HCT116 (cell line): ENCODE data around the gene LSM7. TPM values are rescaled to one million over a fixed set of nuclear protein-coding genes. Genes with fewer than 3 reads are reported as not detected.

Source experiments
- ATAC-seq: fragments of 200-7000 bp; cut with Tn5 transposase; 2 replicates; pipeline ENCODE4 v1.9.1; 2020; ENCODE audit warnings: mild to moderate bottlenecking, moderate library complexity
- BruUV-seq: library from RNA; stranded (reverse); fragments of 400-500 nt; replicated peaks from 2 replicates; lab custom pipeline; 2021; lab: Mats Ljungman, UMichigan
- CTCF ChIA-PET: fragments of 300-600 bp; sonication (Branson Sonifier 250); formaldehyde crosslinking; loops from one replicate; lab custom pipeline; 2021; ENCODE audit warnings: antibody characterized with exemption; lab: Charles Lee
- POLR2A ChIA-PET: fragments of 300-600, 350-600 bp; sonication (Branson Sonifier 250); formaldehyde crosslinking; loops from one replicate; lab custom pipeline; 2021; ENCODE audit warnings: antibody characterized with exemption; lab: Charles Lee
- RAD21 ChIA-PET, 2 experiments: fragments of 300-600 bp; sonication (Branson Sonifier 250); formaldehyde crosslinking; loops; one replicate each; lab custom pipeline; 2023; ENCODE audit warnings: low total read pairs in 2 of 2; ENCODE audit not compliant: uncharacterized antibody in 2 of 2, unreplicated experiment in 2 of 2, low non-redundant PET in 1 of 2; lab: Charles Lee
- DNase-seq: peaks from one replicate; pipeline ENCODE4 v3.0.0-alpha.2; 2010; ENCODE audit warnings: low read depth, low spot score
- H2AFZ ChIP-seq: fragments of 200-600 bp; shearing (Covaris generic), sonication (generic); 2 replicates; pipeline ENCODE4 v1.6.1; 2017; ENCODE audit warnings: low read depth, mixed run types, mixed read lengths, antibody characterized with exemption, low read length; ENCODE audit not compliant: poor library complexity, severe bottlenecking
- H3K27ac ChIP-seq: 2 replicates; pipeline ENCODE4 v1.5.1; 2012; ENCODE audit warnings: low read depth, low read length
- H3K27me3 ChIP-seq: fragments of 200-600 bp; sonication (generic); 2 replicates; pipeline ENCODE4 v1.6.1; 2016; ENCODE audit warnings: mixed run types, low read length, mixed read lengths; ENCODE audit not compliant: insufficient read depth
- H3K36me3 ChIP-seq, 2 experiments: fragments of 200-500 bp in 1 of 2; fragments of 200-600 bp in 1 of 2; sonication (Bioruptor generic) in 1 of 2; sonication (generic) in 1 of 2; 2 replicates each; pipeline versions ENCODE4 v1.5.1 to v1.6.1; 2014 to 2016; ENCODE audit warnings: low read length in 2 of 2, inconsistent platforms in 1 of 2, mixed read lengths in 1 of 2, mixed run types in 1 of 2; ENCODE audit not compliant: insufficient read depth in 2 of 2, control insufficient read depth in 1 of 2
- H3K4me1 ChIP-seq, 2 experiments: fragments of 200-600 bp in 1 of 2; sonication (generic) in 1 of 2; 2 replicates each; pipeline versions ENCODE4 v1.5.1 to v1.6.1; 2012 to 2017; ENCODE audit warnings: low read length in 2 of 2, inconsistent platforms in 1 of 2, mild to moderate bottlenecking in 1 of 2, mixed read lengths in 1 of 2, mixed run types in 1 of 2, moderate library complexity in 1 of 2; ENCODE audit not compliant: insufficient read depth in 2 of 2, control insufficient read depth in 1 of 2
- H3K4me2 ChIP-seq: fragments of 200-600 bp; sonication (generic); 2 replicates; pipeline ENCODE4 v1.6.1; 2017; ENCODE audit warnings: mixed run types, low read length, mixed read lengths
- H3K4me3 ChIP-seq, 2 experiments: fragments of 200-600 bp in 1 of 2; sonication (generic) in 1 of 2; replicated peaks in 1 of 2; 2 replicates each; pipeline ENCODE4 v1.5.1; 2011 to 2016; ENCODE audit warnings: low read length in 2 of 2, control low read depth in 1 of 2, low read depth in 1 of 2, mild to moderate bottlenecking in 1 of 2, mixed read lengths in 1 of 2, mixed run types in 1 of 2
- H3K79me2 ChIP-seq: fragments of 200-600 bp; sonication (generic); 2 replicates; pipeline ENCODE4 v1.6.1; 2017; ENCODE audit warnings: mild to moderate bottlenecking, mixed run types, low read length, moderate library complexity, mixed read lengths; ENCODE audit not compliant: insufficient read depth
- H3K9ac ChIP-seq: fragments of 200-600 bp; sonication (generic); 2 replicates; pipeline ENCODE4 v1.6.1; 2016; ENCODE audit warnings: low read length, mixed read lengths
- H3K9me2 ChIP-seq: fragments of 200-600 bp; sonication (generic), shearing (Covaris generic); 2 replicates; pipeline ENCODE4 v1.6.1; 2017; ENCODE audit warnings: mixed run types, mild to moderate bottlenecking, moderate library complexity; ENCODE audit not compliant: insufficient read depth
- H3K9me3 ChIP-seq, 2 experiments: fragments of 200-500 bp in 1 of 2; fragments of 200-600 bp in 1 of 2; sonication (Bioruptor generic) in 1 of 2; sonication (generic) in 1 of 2; 2 replicates each; pipeline ENCODE4 v1.6.1; 2014 to 2017; ENCODE audit warnings: low read length in 2 of 2, mixed read lengths in 2 of 2, inconsistent platforms in 1 of 2, low read depth in 1 of 2, mild to moderate bottlenecking in 1 of 2, mixed run types in 1 of 2, moderate library complexity in 1 of 2; ENCODE audit not compliant: control insufficient read depth in 1 of 2, insufficient read depth in 1 of 2
- H4K20me1 ChIP-seq: fragments of 200-600 bp; sonication (generic), shearing (Covaris generic); 2 replicates; pipeline ENCODE4 v1.6.1; 2017; ENCODE audit warnings: mixed run types, mild to moderate bottlenecking, moderate library complexity; ENCODE audit not compliant: insufficient read depth
- CEBPB ChIP-seq: IDR thresholded peaks from 2 replicates; pipeline ENCODE4 v1.6.1; 2012; ENCODE audit warnings: low read depth
- EGR1 ChIP-seq: IDR thresholded peaks from 2 replicates; pipeline ENCODE4 v1.6.1; 2012; ENCODE audit warnings: low read depth
- ELF1 ChIP-seq: IDR thresholded peaks from 2 replicates; pipeline ENCODE4 v1.6.1; 2012; ENCODE audit warnings: low read depth, borderline replicate concordance
- SIN3A ChIP-seq: IDR thresholded peaks from 2 replicates; pipeline ENCODE4 v1.6.1; 2012; ENCODE audit warnings: low read depth
- TCF7L2 ChIP-seq: IDR thresholded peaks from 2 replicates; pipeline ENCODE4 v1.7.0; 2011; ENCODE audit warnings: borderline replicate concordance, inconsistent platforms; ENCODE audit not compliant: insufficient read depth, insufficient read length; ENCODE audit errors: extremely low read depth
- YY1 ChIP-seq: IDR thresholded peaks from 2 replicates; pipeline ENCODE4 v1.6.1; 2011; ENCODE audit warnings: low read length, low read depth, moderate library complexity, mild to moderate bottlenecking; ENCODE audit not compliant: insufficient replicate concordance; ENCODE audit errors: extremely low read depth
- ZBTB33 ChIP-seq: IDR thresholded peaks from 2 replicates; pipeline ENCODE4 v1.6.1; 2011; ENCODE audit warnings: mild to moderate bottlenecking, low read length, moderate library complexity; ENCODE audit not compliant: insufficient replicate concordance; ENCODE audit errors: extremely low read depth
- intact Hi-C: fragments of 100-400 bp; cut with micrococcal nuclease; formaldehyde crosslinking; loops from 2 replicates; pipeline ENCODE4 v1.10.0; 2022
- total RNA-seq: library from RNA; stranded (reverse); gene quantifications from one replicate; pipeline ENCODE4 v1.2.1, GENCODE V29; 2021; ENCODE audit not compliant: unreplicated experiment

The LSM7 gene
- total RNA-seq, 1 experiment from 2014 or later = 190 TPM

DNA sequence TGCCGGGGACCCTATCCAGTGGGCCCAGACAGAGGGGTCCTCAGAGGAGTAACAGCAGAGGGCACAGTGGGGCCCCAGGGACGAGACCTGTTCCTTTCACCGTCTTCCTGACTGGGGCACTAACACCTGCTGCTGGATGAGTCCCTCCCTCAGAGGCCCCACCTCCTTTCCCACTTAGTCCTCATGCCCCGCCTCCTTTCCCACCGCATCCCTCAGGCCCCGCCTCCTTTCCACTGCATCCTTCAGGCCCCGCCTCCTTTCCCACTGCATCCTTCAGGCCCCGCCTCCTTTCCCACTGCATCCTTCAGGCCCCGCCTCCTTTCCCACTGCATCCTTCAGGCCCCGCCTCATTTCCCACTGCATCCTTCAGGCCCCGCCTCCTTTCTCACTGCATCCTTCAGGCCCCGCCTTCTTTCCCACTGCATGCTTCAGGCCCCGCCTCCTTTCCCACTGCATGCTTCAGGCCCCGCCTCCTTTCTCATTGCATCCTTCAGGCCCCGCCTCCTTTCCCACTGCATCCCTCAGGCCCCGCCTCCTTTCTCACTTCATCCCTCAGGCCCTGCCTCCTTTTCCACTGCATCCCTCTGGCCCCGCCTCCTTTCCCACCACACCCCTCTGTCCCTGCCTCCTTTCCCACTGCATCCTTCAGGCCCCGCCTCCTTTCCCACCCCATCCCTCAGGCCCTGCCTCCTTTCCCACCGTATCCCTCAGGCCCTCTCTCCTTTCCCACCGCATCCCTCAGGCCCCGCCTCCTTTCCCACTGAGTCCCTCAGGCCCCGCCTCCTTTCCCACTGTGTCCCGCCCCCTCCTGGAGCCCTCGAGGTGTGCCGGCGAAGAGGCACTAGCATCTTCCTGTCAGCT is 6.8 kb upstream of the LSM7 start:
- no peak overlapping the region for H2AFZ ChIP-seq
- H3K79me2 ChIP-seq = peaks cover 60% of the 10 kb centered on the region
- ChIA-PET RAD21 (no interaction called here), POLR2A (no interaction called here), CTCF (no interaction called here)
- no peaks in the 10 kb centered on the region for H3K9me2 ChIP-seq
- no peak overlapping the region for H3K4me2 ChIP-seq
- peaks cover 4 to 11% of the 10 kb centered on the region in 2 experiments; a peak in 1 of 4 replicates for H3K4me1 ChIP-seq
- intact Hi-C loops = no loop called here
- DNase-seq = no peak
- ATAC-seq = peak; percentile 28; the same call in 1 of the 2 replicates
- peaks cover 0 to 11% of the 10 kb centered on the region in 2 experiments; a peak in 1 of 4 replicates for H3K9me3 ChIP-seq
- no peaks in the 10 kb centered on the region; the same call in 1 of the 2 replicates for H4K20me1 ChIP-seq
- H3K9ac ChIP-seq = no peak overlapping the region
- TF ChIP-seq ZBTB33 (no peak), ELF1 (no peak), EGR1 (no peak)
- no TSS peak for BruUV-seq
- no peaks in the 10 kb centered on the region for H3K36me3 ChIP-seq
- H3K27me3 ChIP-seq = no peaks in the 10 kb centered on the region
- H3K27ac ChIP-seq = peak overlapping the region; percentile 35; the same call in 1 of the 2 replicates
- no peak overlapping the region for H3K4me3 ChIP-seq

DNA sequence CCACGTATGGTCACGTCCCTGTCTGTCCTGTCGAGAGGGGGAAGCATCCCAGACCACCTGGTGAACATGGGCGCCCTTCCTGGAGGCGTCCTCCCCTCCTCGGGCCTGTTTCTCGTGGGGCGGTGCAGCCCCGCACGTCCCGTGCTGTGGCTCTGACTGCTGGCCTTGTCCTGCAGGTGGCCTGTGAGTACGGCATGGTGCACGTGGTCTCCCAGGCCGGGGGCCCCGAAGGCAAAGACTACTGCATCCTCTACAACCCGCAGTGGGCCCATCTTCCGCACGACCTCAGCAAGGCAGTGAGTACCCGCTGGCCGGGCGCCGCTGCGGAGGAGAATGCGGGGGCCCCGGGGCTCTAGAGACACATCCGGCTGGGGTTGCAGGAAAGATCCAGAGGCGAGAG is 6.0 kb upstream of the LSM7 start:
- Histone ChIP-seq H3K4me1 (peaks cover 9 to 16% of the 10 kb centered on the region in 2 experiments), H2AFZ (no peak overlapping the region), H4K20me1 (no peaks in the 10 kb centered on the region; the same call in 1 of the 2 replicates), H3K4me3 (no peak overlapping the region), H3K9me3 (peaks cover 0 to 11% of the 10 kb centered on the region in 2 experiments; a peak in 1 of 4 replicates), H3K27ac (no peak overlapping the region), H3K27me3 (no peaks in the 10 kb centered on the region), H3K9ac (no peak overlapping the region), H3K4me2 (no peak overlapping the region), H3K79me2 (peaks cover 68% of the 10 kb centered on the region), H3K9me2 (no peaks in the 10 kb centered on the region), H3K36me3 (no peaks in the 10 kb centered on the region)
- ATAC-seq (no peak), DNase-seq (no peak)
- POLR2A ChIA-PET = no interaction called here
- CTCF ChIA-PET = no interaction called here
- intact Hi-C loops = no loop called here
- RAD21 ChIA-PET = no interaction called here
- no TSS peak for BruUV-seq
- TF ChIP-seq YY1 = no peak
- TF ChIP-seq SIN3A = no peak
- TF ChIP-seq TCF7L2 = no peak
- TF ChIP-seq CEBPB = no peak
